C4-2B (cell line): Measurements from ENCODE around the gene ALDH9A1.

Experiments used
- CTCF ChIP-seq: fragments of 450-650 bp; conservative IDR thresholded peaks from 2 replicates; pipeline ENCODE4 v1.5.1; 2017; ENCODE audit warnings: mild to moderate bottlenecking
- ZFX ChIP-seq: fragments of 450-650 bp; IDR thresholded peaks from 2 replicates; pipeline ENCODE4 v1.6.1; 2017

DNA sequence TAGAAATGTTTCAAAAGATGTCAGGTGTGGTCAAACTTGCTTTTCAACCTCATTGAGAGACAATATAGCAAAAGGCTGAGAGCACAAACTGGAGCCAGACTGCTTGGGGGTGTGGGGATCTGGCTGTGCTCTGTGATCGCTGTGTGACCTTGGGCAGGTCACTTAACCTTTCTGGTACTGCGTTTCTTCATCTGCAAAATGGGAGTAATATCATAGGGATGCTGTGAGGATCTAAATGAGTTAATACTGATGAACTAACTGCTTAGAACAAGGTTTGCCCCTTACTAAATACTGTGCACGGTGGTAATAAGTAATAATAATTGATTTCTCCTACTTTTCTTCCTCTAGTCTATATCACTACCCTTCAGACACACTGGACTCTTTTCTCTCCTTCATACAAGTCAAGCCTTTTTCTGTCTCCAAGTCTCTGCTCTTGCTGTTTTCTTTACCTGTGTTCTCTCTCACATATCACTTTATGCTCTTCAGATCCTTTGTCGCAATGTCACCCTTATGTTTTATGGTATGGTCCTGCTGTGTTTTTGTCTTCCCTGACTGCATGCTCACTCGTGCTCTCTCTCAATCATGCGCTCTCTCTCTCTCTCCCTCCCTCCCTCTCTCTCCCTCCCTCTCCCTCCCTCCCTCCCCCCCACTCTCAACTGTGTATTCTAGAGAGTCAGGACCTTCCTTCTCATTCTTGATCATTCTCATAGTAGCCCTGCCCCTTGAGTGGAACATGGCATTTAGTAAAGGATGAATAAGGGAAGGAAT, 64.0 kb downstream of the ALDH9A1 start:
- TF ChIP-seq CTCF (no peak), ZFX (no peak)
